Spleen (tissue), 11 donors: ENCODE results near the gene LGI4. TPM values are rescaled to one million over a fixed set of nuclear protein-coding genes. Genes with fewer than 3 reads are reported as not detected.

Experiments used
- DNase-seq: peaks from one replicate; pipeline ENCODE4 v3.0.0-alpha.2; 2020
- H3K27ac ChIP-seq, 8 donors: fragments of 200-600 bp; sonication (generic) in 7 of 8; 1 replicate in 4 of 8; 2 replicates in 4 of 8; pipeline versions ENCODE4 v1.5.0 to v1.8.0; 2016 to 2021; ENCODE audit warnings: inconsistent platforms in 4 of 8, mild to moderate bottlenecking in 4 of 8, moderate library complexity in 1 of 8
- H3K27me3 ChIP-seq, 7 donors: fragments of 200-600 bp; sonication (generic) in 6 of 7; replicated peaks in 1 of 7; 1 replicate in 4 of 7; 2 replicates in 3 of 7; pipeline versions ENCODE4 v1.5.0 to v1.8.0; 2016 to 2021; ENCODE audit warnings: inconsistent platforms in 3 of 7, mild to moderate bottlenecking in 1 of 7
- H3K36me3 ChIP-seq, 6 donors: fragments of 200-600 bp; sonication (generic) in 5 of 6; 1 replicate in 4 of 6; 2 replicates in 2 of 6; pipeline versions ENCODE4 v1.5.0 to v1.8.0; 2016 to 2021; ENCODE audit warnings: inconsistent platforms in 2 of 6
- H3K4me1 ChIP-seq, 6 donors: fragments of 200-600 bp; sonication (generic) in 5 of 6; 1 replicate in 3 of 6; 2 replicates in 3 of 6; pipeline versions ENCODE4 v1.5.0 to v1.8.0; 2016 to 2021; ENCODE audit warnings: inconsistent platforms in 3 of 6
- H3K4me3 ChIP-seq, 8 donors: fragments of 200-600 bp; sonication (generic) in 7 of 8; 1 replicate in 4 of 8; 2 replicates in 4 of 8; pipeline versions ENCODE4 v1.5.0 to v1.8.0; 2016 to 2021; ENCODE audit warnings: inconsistent platforms in 4 of 8, mild to moderate bottlenecking in 4 of 8, moderate library complexity in 2 of 8
- H3K9me3 ChIP-seq, 8 donors: fragments of 200-600 bp; sonication (generic) in 7 of 8; 1 replicate in 4 of 8; 2 replicates in 4 of 8; pipeline versions ENCODE4 v1.5.0 to v1.8.0; 2016 to 2021; ENCODE audit warnings: inconsistent platforms in 4 of 8
- POLR2A ChIP-seq, 3 donors: fragments of 450-650 bp; IDR thresholded peaks; one replicate each; pipeline ENCODE4 v1.5.1; 2017; ENCODE audit warnings: antibody characterized with exemption in 3 of 3, mild to moderate bottlenecking in 1 of 3
- POLR2AphosphoS5 ChIP-seq, 3 donors: sonication (generic); formaldehyde crosslinking; IDR thresholded peaks; one replicate each; pipeline ENCODE4 v1.5.1; 2017; ENCODE audit warnings: antibody characterized with exemption in 3 of 3
- WGBS, 5 donors: extraction: QIAGEN DNeasy Blood & Tissue Kit in 3 of 5; methylation state at CpG; one replicate each; pipeline versions ENCODE4 v1.1.5 to v1.1.7; 2013 to 2018; 5-methylcytosine and 5-hydroxymethylcytosine counted together
- intact Hi-C: fragments of 100-400 bp; cut with DNase I; formaldehyde crosslinking; loops from one replicate; pipeline ENCODE4 v1.15.0; 2023; ENCODE audit warnings: low total_unique reads
- polyA plus RNA-seq, 3 donors: library from polyadenylated mRNA; stranded (reverse); fragments of 200-250 nt; gene quantifications; one replicate each; pipeline ENCODE4 v1.2.1, GENCODE V29; 2013
- small RNA-seq, 4 donors: library from RNA; depleted of rRNA; stranded (forward); fragments of <200 nt; gene quantifications; one replicate each; pipeline ENCODE3, GENCODE V24; 2016
- total RNA-seq, 7 donors: library from RNA; depleted of rRNA in 3 of 7; stranded (reverse); fragments of >200 nt in 3 of 7; fragmentation: NEBNext Ultra II Directional in 4 of 7; extraction: Animal tissue kit (Norgen Biotek cat#: 25700) in 4 of 7; gene quantifications; one replicate each; pipeline versions ENCODE4 v1.1.0 to v1.2.1, GENCODE V29; 2016 to 2021
- TF ChIP-seq, protein P1 (sequence below), 11 experiments: fragments of 200-600 bp in 7 of 11; fragments of 450-650 bp in 4 of 11; sonication (generic) in 4 of 11; IDR thresholded peaks in 8 of 11; conservative IDR thresholded peaks in 3 of 11; 1 replicate in 7 of 11; 2 replicates in 4 of 11; pipeline versions ENCODE4 v1.4.0 to v1.8.0; 2016 to 2021; ENCODE audit warnings: antibody characterized with exemption in 11 of 11, inconsistent platforms in 4 of 11, mild to moderate bottlenecking in 1 of 11
- donor health status: healthy with polysubstance abuse.
- donor health status: DM: no; HTN: no; CAD: no; lungs with moderate emphysema.
- donor health status: DM: no; HTN: no; CAD: no.
- donor health status: Bipolar disorder and iron deficiency.
- donor health status: healthy.
- donor health status: DM: no; HTN: no; CAD: no.
- donor health status: DM: yes; HTN: yes; CAD: no.

LGI4 gene
- total and polyA plus RNA-seq, 10 donors = 0.68 to 9.7 (median 1.6) TPM; not detected in 1

DNA sequence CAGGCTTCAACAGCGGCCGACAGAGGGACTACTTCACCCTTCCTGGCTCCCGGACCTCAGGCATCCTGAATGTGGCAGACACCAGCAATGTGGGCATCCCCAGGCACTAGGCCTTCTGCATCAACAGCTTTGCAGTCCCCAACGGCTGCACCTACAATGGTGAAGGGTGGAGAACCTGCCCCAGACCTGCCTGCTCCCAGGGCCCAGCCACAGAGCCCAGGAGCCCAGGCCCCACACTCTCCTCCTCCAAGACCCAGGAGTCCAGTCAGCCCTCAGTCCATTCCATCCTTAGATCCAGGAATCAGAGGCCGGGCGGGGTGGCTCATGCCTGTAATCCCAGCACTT, 58.9 kb downstream of the LGI4 start:
- no peak for DNase-seq
- no peaks in the 10 kb centered on the region for H3K36me3 ChIP-seq
- no peak for TF ChIP-seq POLR2AphosphoS5 (IDR thresholded peaks at IDR 0.05)
- TF ChIP-seq, protein P1, sequence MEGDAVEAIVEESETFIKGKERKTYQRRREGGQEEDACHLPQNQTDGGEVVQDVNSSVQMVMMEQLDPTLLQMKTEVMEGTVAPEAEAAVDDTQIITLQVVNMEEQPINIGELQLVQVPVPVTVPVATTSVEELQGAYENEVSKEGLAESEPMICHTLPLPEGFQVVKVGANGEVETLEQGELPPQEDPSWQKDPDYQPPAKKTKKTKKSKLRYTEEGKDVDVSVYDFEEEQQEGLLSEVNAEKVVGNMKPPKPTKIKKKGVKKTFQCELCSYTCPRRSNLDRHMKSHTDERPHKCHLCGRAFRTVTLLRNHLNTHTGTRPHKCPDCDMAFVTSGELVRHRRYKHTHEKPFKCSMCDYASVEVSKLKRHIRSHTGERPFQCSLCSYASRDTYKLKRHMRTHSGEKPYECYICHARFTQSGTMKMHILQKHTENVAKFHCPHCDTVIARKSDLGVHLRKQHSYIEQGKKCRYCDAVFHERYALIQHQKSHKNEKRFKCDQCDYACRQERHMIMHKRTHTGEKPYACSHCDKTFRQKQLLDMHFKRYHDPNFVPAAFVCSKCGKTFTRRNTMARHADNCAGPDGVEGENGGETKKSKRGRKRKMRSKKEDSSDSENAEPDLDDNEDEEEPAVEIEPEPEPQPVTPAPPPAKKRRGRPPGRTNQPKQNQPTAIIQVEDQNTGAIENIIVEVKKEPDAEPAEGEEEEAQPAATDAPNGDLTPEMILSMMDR (IDR thresholded peaks at IDR 0.05 in 8 of 11, conservative IDR thresholded peaks at IDR 0.05 in 3 of 11) = no peak
- no peak for TF ChIP-seq POLR2A (IDR thresholded peaks at IDR 0.05)
- intact Hi-C loops = no loop called here
- 78 to 93% (median 84%) methylated on average over 3 to 6 of the region's 6 CpGs for WGBS, 5 donors
- H3K4me1 ChIP-seq = peaks cover 0 to 9% (median 0%) of the 10 kb centered on the region in 6 donors
- no peak overlapping the region for H3K4me3 ChIP-seq
- H3K27ac ChIP-seq = no peak overlapping the region
- peaks cover 0 to 1% (median 0%) of the 10 kb centered on the region in 8 donors for H3K9me3 ChIP-seq
- no peaks in the 10 kb centered on the region for H3K27me3 ChIP-seq

DNA sequence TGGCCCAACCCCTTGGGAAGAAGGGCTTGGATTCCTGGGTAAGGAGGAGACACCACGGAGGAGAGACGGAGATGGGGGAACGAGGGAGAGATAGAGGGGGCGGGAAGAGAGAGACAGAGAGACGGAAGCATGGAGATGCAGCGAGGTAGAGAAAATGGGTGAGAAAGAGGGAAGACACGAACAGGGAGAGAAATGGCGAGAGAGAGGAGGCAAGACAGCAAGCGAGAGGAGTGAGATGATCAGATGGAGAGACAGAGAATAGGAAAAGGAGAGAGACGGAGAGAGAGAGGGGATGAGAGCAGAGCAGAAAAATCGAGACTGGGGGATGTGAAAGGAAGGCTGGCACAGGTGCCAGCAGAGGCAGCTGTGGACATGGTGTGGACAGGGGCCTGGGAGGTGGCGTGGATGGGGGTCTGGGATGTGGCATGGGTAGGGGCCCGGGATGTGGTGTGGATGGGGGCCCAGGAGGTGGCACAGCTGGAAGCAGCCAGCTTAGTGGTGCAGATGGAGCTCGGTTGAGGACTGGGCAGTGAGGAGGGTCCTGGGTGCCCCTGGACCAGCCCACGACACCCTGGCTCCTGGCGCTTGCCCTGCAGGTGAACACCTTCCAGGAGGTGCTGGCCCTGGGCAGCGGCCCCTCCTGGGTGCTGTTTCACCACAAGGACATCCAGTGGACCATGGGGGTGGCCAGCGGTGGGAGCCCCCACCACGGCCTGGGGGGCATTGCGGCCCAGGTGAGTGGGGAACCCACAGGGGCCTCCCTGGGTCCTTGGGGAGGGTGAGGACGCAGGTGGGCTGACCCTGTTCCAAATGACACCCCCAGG, 59.4 kb downstream of the LGI4 start:
- TF ChIP-seq POLR2A (IDR thresholded peaks at IDR 0.05) (no peak), POLR2AphosphoS5 (IDR thresholded peaks at IDR 0.05) (no peak)
- TF ChIP-seq, protein P1 (IDR thresholded peaks at IDR 0.05 in 8 of 11, conservative IDR thresholded peaks at IDR 0.05 in 3 of 11) = no peak
- Histone ChIP-seq H3K27ac (no peak overlapping the region), H3K4me1 (peaks cover 0 to 9% (median 0%) of the 10 kb centered on the region in 6 donors), H3K27me3 (no peaks in the 10 kb centered on the region), H3K9me3 (peaks cover 0 to 7% (median 5%) of the 10 kb centered on the region in 8 donors), H3K36me3 (no peaks in the 10 kb centered on the region), H3K4me3 (no peak overlapping the region)
- no peak for DNase-seq
- intact Hi-C loops = no loop called here
- WGBS, 5 donors = 86 to 93% (median 89%) methylated on average over 19 to 21 of the region's 21 CpGs

Small RNA genes within 50 kb of the gene (small RNA-seq; reads per million reads assigned to genes)
- gene AC020907.2 = 0 reads per million in 4 donors

Other genes with a start within 250 kb of the LGI4 start
- 10 to 100 TPM in 1 of 7 donors, 1 to 10 TPM in 6; 2.7 to 23.5 (median 3.4) TPM for gene ZNF30, start 208.2 kb downstream of the LGI4 start, total RNA-seq
- gene ZNF30, start 208.2 kb downstream of the LGI4 start, polyA plus RNA-seq = 1 to 10 TPM; 2.0 to 2.8 (median 2.2) TPM
- 10 to 100 TPM; 10.4 to 22.9 (median 16.6) TPM for gene ZNF792, start 170.8 kb downstream of the LGI4 start, total RNA-seq
- gene ZNF792, start 170.8 kb downstream of the LGI4 start, polyA plus RNA-seq = 1 to 10 TPM; 1.5 to 3.0 (median 1.6) TPM
- 100 to 1,000 TPM in 5 of 7 donors, 10 to 100 TPM in 2; 80.3 to 177 (median 118) TPM for gene GRAMD1A, start 134.7 kb downstream of the LGI4 start, total RNA-seq
- 10 to 100 TPM; 30.0 to 63.2 (median 30.4) TPM for gene GRAMD1A, start 134.7 kb downstream of the LGI4 start, polyA plus RNA-seq
- 10 to 100 TPM; 11.3 to 28.1 (median 16.7) TPM for gene SCN1B, start 104.6 kb downstream of the LGI4 start, total RNA-seq
- 1 to 10 TPM; 3.7 to 7.4 (median 5.9) TPM for gene SCN1B, start 104.6 kb downstream of the LGI4 start, polyA plus RNA-seq
- gene HPN, start 93.3 kb downstream of the LGI4 start, total RNA-seq = 1 to 10 TPM; 1.0 to 4.3 (median 2.4) TPM
- 1 to 10 TPM in 2 of 3 donors, under 1 TPM in 1; 0.86 to 2.4 (median 1.1) TPM for gene HPN, start 93.3 kb downstream of the LGI4 start, polyA plus RNA-seq
- not detected for gene FXYD3, start 19.2 kb downstream of the LGI4 start, total RNA-seq
- 1 to 10 TPM in 1 of 3 donors, under 1 TPM in 2; 0.33 to 1.5 (median 0.70) TPM for gene FXYD3, start 19.2 kb downstream of the LGI4 start, polyA plus RNA-seq
- gene FXYD1, start 3.8 kb upstream of the LGI4 start, total RNA-seq = 10 to 100 TPM in 3 of 7 donors, 1 to 10 TPM in 2, under 1 TPM in 1, not detected in 1; 0.83 to 18.1 (median 8.0) TPM
- gene FXYD1, start 3.8 kb upstream of the LGI4 start, polyA plus RNA-seq = 10 to 100 TPM in 2 of 3 donors, 1 to 10 TPM in 1; 9.8 to 17.8 (median 16.0) TPM
- 1 to 10 TPM in 6 of 7 donors, not detected in 1; 1.2 to 3.3 (median 2.5) TPM for gene FXYD7, start 8.2 kb upstream of the LGI4 start, total RNA-seq
- gene FXYD7, start 8.2 kb upstream of the LGI4 start, polyA plus RNA-seq = 1 to 10 TPM; 1.6 to 4.4 (median 2.3) TPM
- 100 to 1,000 TPM; 132 to 215 (median 162) TPM for gene FXYD5, start 19.7 kb upstream of the LGI4 start, total RNA-seq
- 100 to 1,000 TPM; 188 to 235 (median 213) TPM for gene FXYD5, start 19.7 kb upstream of the LGI4 start, polyA plus RNA-seq
- under 1 TPM in 1 of 7 donors, not detected in 6; 0.51 TPM for gene FAM187B, start 93.7 kb upstream of the LGI4 start, total RNA-seq
- gene FAM187B, start 93.7 kb upstream of the LGI4 start, polyA plus RNA-seq = under 1 TPM in 2 of 3 donors, not detected in 1; 0.48 to 0.61 TPM
- 10 to 100 TPM; 18.1 to 30.2 (median 21.6) TPM for gene LSR, start 113.9 kb upstream of the LGI4 start, total RNA-seq
- gene LSR, start 113.9 kb upstream of the LGI4 start, polyA plus RNA-seq = 10 to 100 TPM; 10.9 to 17.4 (median 11.2) TPM
- 100 to 1,000 TPM; 133 to 206 (median 157) TPM for gene USF2, start 133.9 kb upstream of the LGI4 start, total RNA-seq
- gene USF2, start 133.9 kb upstream of the LGI4 start, polyA plus RNA-seq = 100 to 1,000 TPM; 132 to 205 (median 145) TPM
- gene HAMP, start 147.5 kb upstream of the LGI4 start, total RNA-seq = under 1 TPM in 2 of 7 donors, not detected in 5; 0.60 to 0.67 TPM
- 1 to 10 TPM in 2 of 3 donors, under 1 TPM in 1; 0.48 to 5.0 (median 2.0) TPM for gene HAMP, start 147.5 kb upstream of the LGI4 start, polyA plus RNA-seq
- 10 to 100 TPM in 3 of 7 donors, under 1 TPM in 2, not detected in 2; 0.26 to 55.2 (median 35.1) TPM for gene MAG, start 157.1 kb upstream of the LGI4 start, total RNA-seq
- gene MAG, start 157.1 kb upstream of the LGI4 start, polyA plus RNA-seq = under 1 TPM; 0.07 to 0.42 (median 0.16) TPM
- 100 to 1,000 TPM; 251 to 446 (median 339) TPM for gene CD22, start 194.1 kb upstream of the LGI4 start, total RNA-seq
- gene CD22, start 194.1 kb upstream of the LGI4 start, polyA plus RNA-seq = 100 to 1,000 TPM; 292 to 445 (median 394) TPM
- under 1 TPM in 4 of 7 donors, not detected in 3; 0.16 to 0.32 (median 0.28) TPM for gene FFAR1, start 212.8 kb upstream of the LGI4 start, total RNA-seq
- under 1 TPM; 0.18 to 0.52 (median 0.26) TPM for gene FFAR1, start 212.8 kb upstream of the LGI4 start, polyA plus RNA-seq
- gene FFAR3, start 223.4 kb upstream of the LGI4 start, total RNA-seq = 1 to 10 TPM in 4 of 7 donors, under 1 TPM in 2, not detected in 1; 0.55 to 3.2 (median 2.0) TPM
- under 1 TPM; 0.30 to 0.45 (median 0.33) TPM for gene FFAR3, start 223.4 kb upstream of the LGI4 start, polyA plus RNA-seq
- gene GPR42, start 236.0 kb upstream of the LGI4 start, total RNA-seq = under 1 TPM in 3 of 7 donors, not detected in 4; 0.60 to 0.67 (median 0.66) TPM
- gene GPR42, start 236.0 kb upstream of the LGI4 start, polyA plus RNA-seq = under 1 TPM in 1 of 3 donors, not detected in 2; 0.09 TPM